ENCODE measurements around the gene ANGPT4.

DNA sequence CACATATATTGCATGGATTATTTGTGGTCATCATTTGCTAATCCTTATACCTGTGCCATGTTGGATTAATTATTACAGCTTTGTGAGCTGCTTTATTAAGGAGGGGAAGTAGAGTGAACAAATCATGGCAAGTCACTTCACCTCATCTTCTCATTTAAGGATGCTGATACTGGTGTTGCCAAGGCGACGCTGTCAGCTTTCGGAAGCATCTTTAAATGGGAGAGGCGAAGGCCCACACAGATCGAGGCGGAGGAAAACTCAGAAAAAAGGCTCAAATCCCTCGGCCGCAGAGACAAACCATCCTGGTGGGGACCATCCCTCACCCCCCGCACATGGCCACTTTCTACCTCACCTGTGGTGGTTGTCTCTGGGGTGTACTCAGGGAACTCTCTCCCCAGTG, 47.9 kb downstream of the ANGPT4 start:
- TF ChIP-seq, protein P1, sequence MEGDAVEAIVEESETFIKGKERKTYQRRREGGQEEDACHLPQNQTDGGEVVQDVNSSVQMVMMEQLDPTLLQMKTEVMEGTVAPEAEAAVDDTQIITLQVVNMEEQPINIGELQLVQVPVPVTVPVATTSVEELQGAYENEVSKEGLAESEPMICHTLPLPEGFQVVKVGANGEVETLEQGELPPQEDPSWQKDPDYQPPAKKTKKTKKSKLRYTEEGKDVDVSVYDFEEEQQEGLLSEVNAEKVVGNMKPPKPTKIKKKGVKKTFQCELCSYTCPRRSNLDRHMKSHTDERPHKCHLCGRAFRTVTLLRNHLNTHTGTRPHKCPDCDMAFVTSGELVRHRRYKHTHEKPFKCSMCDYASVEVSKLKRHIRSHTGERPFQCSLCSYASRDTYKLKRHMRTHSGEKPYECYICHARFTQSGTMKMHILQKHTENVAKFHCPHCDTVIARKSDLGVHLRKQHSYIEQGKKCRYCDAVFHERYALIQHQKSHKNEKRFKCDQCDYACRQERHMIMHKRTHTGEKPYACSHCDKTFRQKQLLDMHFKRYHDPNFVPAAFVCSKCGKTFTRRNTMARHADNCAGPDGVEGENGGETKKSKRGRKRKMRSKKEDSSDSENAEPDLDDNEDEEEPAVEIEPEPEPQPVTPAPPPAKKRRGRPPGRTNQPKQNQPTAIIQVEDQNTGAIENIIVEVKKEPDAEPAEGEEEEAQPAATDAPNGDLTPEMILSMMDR (IDR thresholded peaks at IDR 0.05): no peak
- no peak for TF ChIP-seq POLR2A (IDR thresholded peaks at IDR 0.05)

All from body of pancreas (tissue), 4 donors.